Esophagus squamous epithelium (tissue), 5 donors: Measurements from ENCODE around the gene ATP5F1D. TPM values are rescaled to one million over a fixed set of nuclear protein-coding genes. Genes with fewer than 3 reads are reported as not detected.

ENCODE experiments used
- DNase-seq: peaks from one replicate; lab custom pipeline; 2025; lab: John Stamatoyannopoulos, UW
- H3K27ac ChIP-seq, 4 donors: fragments of 200-600 bp; sonication (generic); one replicate each; pipeline ENCODE4 v1.5.1; 2016 to 2019; ENCODE audit warnings: mild to moderate bottlenecking in 1 of 4
- H3K27me3 ChIP-seq, 4 donors: fragments of 200-600 bp; sonication (generic); 1 replicate in 3 of 4; 2 replicates in 1 of 4; pipeline versions ENCODE4 v1.5.1 to v1.6.0; 2017 to 2021; ENCODE audit warnings: antibody characterized with exemption in 1 of 4
- H3K36me3 ChIP-seq, 3 donors: fragments of 200-600 bp; sonication (generic); one replicate each; pipeline ENCODE4 v1.5.1; 2016 to 2019
- H3K4me1 ChIP-seq, 3 donors: fragments of 200-600 bp; sonication (generic); one replicate each; pipeline ENCODE4 v1.5.1; 2017 to 2019
- H3K4me3 ChIP-seq, 4 donors: fragments of 200-600 bp; sonication (generic); 1 replicate in 3 of 4; 2 replicates in 1 of 4; pipeline ENCODE4 v1.5.1; 2016 to 2019; ENCODE audit warnings: mild to moderate bottlenecking in 2 of 4, moderate library complexity in 1 of 4
- H3K9me3 ChIP-seq, 3 donors: fragments of 200-600 bp; sonication (generic); one replicate each; pipeline ENCODE4 v1.5.1; 2016 to 2019
- CTCF ChIP-seq, 6 experiments: fragments of 450-650 bp in 4 of 6; fragments of 200-600 bp in 2 of 6; sonication (generic) in 2 of 6; IDR thresholded peaks; one replicate each; pipeline ENCODE4 v1.5.1; 2016 to 2019; ENCODE audit warnings: antibody characterized with exemption in 6 of 6, mild to moderate bottlenecking in 4 of 6, moderate library complexity in 4 of 6
- POLR2A ChIP-seq, 4 donors: fragments of 450-650 bp; IDR thresholded peaks; one replicate each; pipeline ENCODE4 v1.6.1; 2017; ENCODE audit warnings: antibody characterized with exemption in 4 of 4, mild to moderate bottlenecking in 4 of 4, moderate library complexity in 3 of 4
- WGBS, 2 donors: methylation state at CpG; one replicate each; pipeline ENCODE4 v1.1.5; 2018; 5-methylcytosine and 5-hydroxymethylcytosine counted together
- intact Hi-C: fragments of 100-400 bp; cut with DNase I; formaldehyde crosslinking; loops from one replicate; pipeline ENCODE4 v1.15.0; 2022
- total RNA-seq, 4 donors: library from RNA; depleted of rRNA; stranded (reverse); fragments of >200 nt; gene quantifications; one replicate each; pipeline ENCODE4 v1.1.0, GENCODE V29; 2016
- donor health status: DM: yes; HTN: yes; CAD: no.

The ATP5F1D gene
- total RNA-seq, 4 donors from 2014 or later: 83.4 to 171 (median 132) TPM

GRCh38 chr19:1260749-1261537 is 19.4 kb downstream of the ATP5F1D start:
- H3K36me3 ChIP-seq: peaks cover 10 to 27% (median 12%) of the 10 kb centered on the region in 3 donors
- H3K27me3 ChIP-seq: no peaks in the 10 kb centered on the region
- peak in 3 of 4 donors; percentile 25 to 95 (median 89) for TF ChIP-seq POLR2A (IDR thresholded peaks at IDR 0.05)
- TF ChIP-seq CTCF (IDR thresholded peaks at IDR 0.05): peak in 2 of 6 experiments; percentile 20
- H3K4me3 ChIP-seq: peak overlapping the region; percentile 61 to 72 (median 70)
- H3K4me1 ChIP-seq: peaks cover 75 to 100% (median 81%) of the 10 kb centered on the region in 3 donors
- H3K27ac ChIP-seq: peak overlapping the region; percentile 97 to 99 (median 98)
- no peaks in the 10 kb centered on the region for H3K9me3 ChIP-seq
- intact Hi-C loops: no loop called here
- 1 to 2% methylated on average over 9 to 25 of the region's 83 CpGs for WGBS, 2 donors
- peak; percentile 69 for DNase-seq

GRCh38 chr19:1261538-1261797 is 19.9 kb downstream of the ATP5F1D start:
- WGBS, 2 donors: 10 to 12% methylated on average over 13 to 14 of the region's 14 CpGs
- TF ChIP-seq CTCF (IDR thresholded peaks at IDR 0.05) (peak in 1 of 6 experiments; percentile 10), POLR2A (IDR thresholded peaks at IDR 0.05) (no peak)

GRCh38 chr19:1261798-1262622 is 20.5 kb downstream of the ATP5F1D start:
- H3K27ac ChIP-seq: peak overlapping the region; percentile 97 to 99 (median 98)
- H3K4me1 ChIP-seq: peaks cover 76 to 100% (median 79%) of the 10 kb centered on the region in 3 donors
- 1 to 7% methylated on average over 6 to 7 of the region's 28 CpGs for WGBS, 2 donors
- DNase-seq: no peak
- intact Hi-C loops: no loop called here
- no peak for TF ChIP-seq CTCF (IDR thresholded peaks at IDR 0.05)
- peak in 2 of 4 donors; percentile 49 for TF ChIP-seq POLR2A (IDR thresholded peaks at IDR 0.05)
- H3K4me3 ChIP-seq: peak overlapping the region; percentile 61 to 72 (median 70)
- no peaks in the 10 kb centered on the region for H3K9me3 ChIP-seq
- peaks cover 2 to 16% (median 3%) of the 10 kb centered on the region in 3 donors for H3K36me3 ChIP-seq
- no peaks in the 10 kb centered on the region for H3K27me3 ChIP-seq

More at GRCh38 chr19:1261538-1261797, 19.9 kb downstream of the ATP5F1D start:
- Histone ChIP-seq H3K9me3 (no peaks in the 10 kb centered on the region), H3K4me3 (peak overlapping the region; percentile 61 to 72 (median 70)), H3K36me3 (peaks cover 8 to 21% (median 9%) of the 10 kb centered on the region in 3 donors), H3K27ac (peak overlapping the region; percentile 97 to 99 (median 98)), H3K4me1 (peaks cover 79 to 100% (median 84%) of the 10 kb centered on the region in 3 donors), H3K27me3 (no peaks in the 10 kb centered on the region)
- intact Hi-C loops: no loop called here
- DNase-seq: no peak

GRCh38 chr19:1262623-1263123 is 21.1 kb downstream of the ATP5F1D start:
- 25 to 26% methylated on average over 5 to 7 of the region's 21 CpGs for WGBS, 2 donors
- Histone ChIP-seq H3K36me3 (peaks cover 0 to 9% (median 0%) of the 10 kb centered on the region in 3 donors), H3K27me3 (no peaks in the 10 kb centered on the region), H3K4me3 (peak overlapping the region; percentile 61 to 72 (median 70)), H3K4me1 (peaks cover 76 to 100% (median 79%) of the 10 kb centered on the region in 3 donors), H3K27ac (peak overlapping the region; percentile 97 to 99 (median 98)), H3K9me3 (no peaks in the 10 kb centered on the region)
- DNase-seq: no peak
- no peak for TF ChIP-seq CTCF (IDR thresholded peaks at IDR 0.05)
- TF ChIP-seq POLR2A (IDR thresholded peaks at IDR 0.05): no peak
- intact Hi-C loops: no loop called here
